Body of pancreas (tissue), 4 donors: ENCODE measurements around the gene CYP27B1. TPM values are rescaled to one million over a fixed set of nuclear protein-coding genes. Genes with fewer than 3 reads are reported as not detected.

Experiments
- ATAC-seq: fragments of 150-250 bp; one replicate; pipeline ENCODE4 v1.9.1; 2016
- DNase-seq, 4 donors: peaks; one replicate each; pipeline ENCODE4 v3.0.0-alpha.2; 2019
- H3K27ac ChIP-seq, 4 donors: fragments of 200-600 bp; sonication (generic); 1 replicate in 3 of 4; 2 replicates in 1 of 4; pipeline versions ENCODE4 v1.5.1 to v1.6.1; 2016 to 2019; ENCODE audit warnings: mild to moderate bottlenecking in 1 of 4, mixed read lengths in 1 of 4, moderate library complexity in 1 of 4
- H3K27me3 ChIP-seq, 2 donors: fragments of 200-600 bp; sonication (generic); one replicate each; pipeline ENCODE4 v1.6.0; 2016; ENCODE audit warnings: mild to moderate bottlenecking in 1 of 2
- H3K36me3 ChIP-seq, 2 donors: fragments of 200-600 bp; sonication (generic); replicated peaks in 1 of 2; 2 replicates each; pipeline ENCODE4 v1.5.1; 2016; ENCODE audit warnings: low read depth in 2 of 2; ENCODE audit not compliant: insufficient read depth in 1 of 2
- H3K4me1 ChIP-seq: fragments of 200-600 bp; sonication (generic); one replicate; pipeline ENCODE4 v1.6.0; 2016
- H3K4me3 ChIP-seq, 2 donors: fragments of 200-600 bp; sonication (generic); 1 replicate in 1 of 2; 2 replicates in 1 of 2; pipeline ENCODE4 v1.5.1; 2016 to 2019
- H3K9me3 ChIP-seq, 3 donors: fragments of 200-600 bp; sonication (generic); 1 replicate in 2 of 3; 2 replicates in 1 of 3; pipeline ENCODE4 v1.5.1; 2016
- POLR2A ChIP-seq, 3 donors: fragments of 450-650 bp; IDR thresholded peaks; one replicate each; pipeline ENCODE4 v1.6.1; 2016; ENCODE audit warnings: antibody characterized with exemption in 3 of 3, mild to moderate bottlenecking in 2 of 3
- WGBS, 2 donors: methylation state at CpG; one replicate each; pipeline ENCODE4 v1.1.5; 2017; 5-methylcytosine and 5-hydroxymethylcytosine counted together
- intact Hi-C: fragments of 100-400 bp; cut with DNase I; formaldehyde crosslinking; loops from one replicate; pipeline ENCODE4 v1.15.1; 2023
- total RNA-seq, 2 donors: library from RNA; depleted of rRNA; stranded (reverse); fragments of >200 nt; gene quantifications; one replicate each; pipeline ENCODE4 v1.1.0, GENCODE V29; 2016
- TF ChIP-seq, protein P1 (sequence below), 7 experiments: fragments of 450-650 bp in 4 of 7; fragments of 200-600 bp in 3 of 7; sonication (generic) in 3 of 7; IDR thresholded peaks; one replicate each; pipeline ENCODE4 v1.5.1; 2016 to 2019; ENCODE audit warnings: antibody characterized with exemption in 7 of 7

The CYP27B1 gene
- total RNA-seq, 2 donors from 2014 or later, result 2.6 to 3.6 TPM

GRCh38 chr12:57761391-57761998, 5.4 kb downstream of the CYP27B1 start:
- Histone ChIP-seq H3K27ac (no peak overlapping the region), H3K4me3 (no peak overlapping the region), H3K4me1 (peaks cover 30% of the 10 kb centered on the region), H3K9me3 (no peaks in the 10 kb centered on the region), H3K27me3 (no peaks in the 10 kb centered on the region), H3K36me3 (no peaks in the 10 kb centered on the region)
- TF ChIP-seq, protein P1, sequence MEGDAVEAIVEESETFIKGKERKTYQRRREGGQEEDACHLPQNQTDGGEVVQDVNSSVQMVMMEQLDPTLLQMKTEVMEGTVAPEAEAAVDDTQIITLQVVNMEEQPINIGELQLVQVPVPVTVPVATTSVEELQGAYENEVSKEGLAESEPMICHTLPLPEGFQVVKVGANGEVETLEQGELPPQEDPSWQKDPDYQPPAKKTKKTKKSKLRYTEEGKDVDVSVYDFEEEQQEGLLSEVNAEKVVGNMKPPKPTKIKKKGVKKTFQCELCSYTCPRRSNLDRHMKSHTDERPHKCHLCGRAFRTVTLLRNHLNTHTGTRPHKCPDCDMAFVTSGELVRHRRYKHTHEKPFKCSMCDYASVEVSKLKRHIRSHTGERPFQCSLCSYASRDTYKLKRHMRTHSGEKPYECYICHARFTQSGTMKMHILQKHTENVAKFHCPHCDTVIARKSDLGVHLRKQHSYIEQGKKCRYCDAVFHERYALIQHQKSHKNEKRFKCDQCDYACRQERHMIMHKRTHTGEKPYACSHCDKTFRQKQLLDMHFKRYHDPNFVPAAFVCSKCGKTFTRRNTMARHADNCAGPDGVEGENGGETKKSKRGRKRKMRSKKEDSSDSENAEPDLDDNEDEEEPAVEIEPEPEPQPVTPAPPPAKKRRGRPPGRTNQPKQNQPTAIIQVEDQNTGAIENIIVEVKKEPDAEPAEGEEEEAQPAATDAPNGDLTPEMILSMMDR (IDR thresholded peaks at IDR 0.05), result no peak
- no peak for TF ChIP-seq POLR2A (IDR thresholded peaks at IDR 0.05)
- 88 to 92% methylated on average over 4 of the region's 4 CpGs for WGBS, 2 donors
- DNase-seq (no peak), ATAC-seq (no peak)
- intact Hi-C loops, result no loop called here

GRCh38 chr12:57760347-57760982, 6.4 kb downstream of the CYP27B1 start:
- H3K36me3 ChIP-seq, result no peaks in the 10 kb centered on the region
- no peak overlapping the region for H3K4me3 ChIP-seq
- TF ChIP-seq POLR2A (IDR thresholded peaks at IDR 0.05), result no peak
- TF ChIP-seq, protein P1 (IDR thresholded peaks at IDR 0.05), result no peak
- DNase-seq, result no peak
- no peaks in the 10 kb centered on the region for H3K27me3 ChIP-seq
- intact Hi-C loops, result no loop called here
- 84 to 86% methylated on average over 3 of the region's 3 CpGs for WGBS, 2 donors
- H3K27ac ChIP-seq, result no peak overlapping the region
- ATAC-seq, result no peak
- peaks cover 28% of the 10 kb centered on the region for H3K4me1 ChIP-seq
- no peaks in the 10 kb centered on the region for H3K9me3 ChIP-seq

DNA sequence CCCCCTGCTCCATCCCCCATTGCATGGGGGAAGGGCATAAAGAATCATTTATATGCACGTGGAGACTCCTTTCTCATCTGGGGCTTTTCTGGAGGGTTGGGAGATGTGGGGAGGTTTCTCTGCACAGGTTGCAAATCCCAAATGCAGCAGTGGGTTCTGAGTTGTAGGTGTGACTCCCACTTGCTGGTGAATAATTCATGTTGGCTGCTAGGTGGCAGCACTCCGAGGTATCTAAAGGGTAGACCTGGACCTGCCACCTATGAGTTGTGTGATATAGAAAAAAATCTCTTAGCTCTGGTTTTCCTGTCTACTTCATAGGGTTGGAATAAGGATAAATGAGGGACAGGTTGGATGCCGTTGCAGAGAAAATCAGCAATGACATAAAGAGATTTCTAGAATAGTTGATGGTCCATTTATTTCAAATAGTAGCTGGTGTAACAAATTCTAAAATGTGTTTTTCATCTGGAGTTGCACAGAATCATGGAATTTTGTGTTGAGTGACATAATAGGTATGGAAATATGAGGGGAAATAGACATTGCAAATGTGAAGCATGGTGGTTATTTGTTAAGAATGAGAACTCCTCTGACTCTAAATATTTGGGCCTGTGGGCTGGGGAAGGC, 7.4 kb downstream of the CYP27B1 start:
- H3K27ac ChIP-seq, result no peak overlapping the region
- H3K36me3 ChIP-seq, result no peaks in the 10 kb centered on the region
- TF ChIP-seq, protein P1 (IDR thresholded peaks at IDR 0.05), result peak; percentile 33 to 60 (median 49)
- TF ChIP-seq POLR2A (IDR thresholded peaks at IDR 0.05), result no peak
- H3K9me3 ChIP-seq, result no peaks in the 10 kb centered on the region
- intact Hi-C loops, result no loop called here
- ATAC-seq (peak; percentile 37), DNase-seq (peak; percentile 57 to 63 (median 58))
- H3K4me1 ChIP-seq, result peaks cover 20% of the 10 kb centered on the region
- no peak overlapping the region for H3K4me3 ChIP-seq
- H3K27me3 ChIP-seq, result no peaks in the 10 kb centered on the region
- WGBS, 2 donors, result 17 to 29% methylated on average over 3 of the region's 3 CpGs

GRCh38 chr12:57758552-57759359, 8.1 kb downstream of the CYP27B1 start:
- TF ChIP-seq POLR2A (IDR thresholded peaks at IDR 0.05), result no peak
- TF ChIP-seq, protein P1 (IDR thresholded peaks at IDR 0.05), result no peak
- H3K27ac ChIP-seq, result no peak overlapping the region
- DNase-seq (no peak), ATAC-seq (no peak)
- H3K4me3 ChIP-seq, result no peak overlapping the region
- intact Hi-C loops, result no loop called here
- no peaks in the 10 kb centered on the region for H3K9me3 ChIP-seq
- H3K4me1 ChIP-seq, result peaks cover 18% of the 10 kb centered on the region
- WGBS, 2 donors, result 88 to 92% methylated on average over 16 to 25 of the region's 25 CpGs
- no peaks in the 10 kb centered on the region for H3K36me3 ChIP-seq
- no peaks in the 10 kb centered on the region for H3K27me3 ChIP-seq
